ENCODE data around the gene FGF16. TPM values are rescaled to one million over a fixed set of nuclear protein-coding genes. Genes with fewer than 3 reads are reported as not detected.

The FGF16 gene
- total and polyA plus RNA-seq, 2 of the 8 experiments (the other 6 are each of a cell fraction or from before 2014, with no cell fraction given): 0.50 to 1.4 TPM

- no peak overlapping the region; the same call in 1 of the 2 replicates for H2BK5ac ChIP-seq (ENCODE audit: low read depth, low read length)
- no peak overlapping the region for H3K4ac ChIP-seq (replicated peaks; ENCODE audit: insufficient read length, low read depth, low read length)
- ChIA-PET POLR2A (ENCODE audit: partially characterized antibody) (no interaction called here), CTCF (ENCODE audit: partially characterized antibody) (interaction anchor here (0.7 to 1.1 kb wide), 2 partner anchors 35 to 43 kb away, joined by 3 read pairs; no protein-coding TSS in a partner anchor)
- no peak overlapping the region for H4K5ac ChIP-seq (ENCODE audit: insufficient read length, low read depth, low read length)
- WGBS, 2 experiments (ENCODE audit: extremely low coverage in 1 of 2, insufficient coverage in 1 of 2, insufficient read length in 1 of 2, insufficient replicate concordance in 2 of 2, low coverage in 1 of 2, low lambda C conversion rate in 2 of 2, missing lambda C conversion rate in 1 of 2): 82% methylated on average over 12 of the region's 20 CpGs; no CpG with 5 or more reads in 1 of the 2 experiments
- no peaks in the 10 kb centered on the region for H3K36me3 ChIP-seq (ENCODE audit: control insufficient read depth in 2 of 4, insufficient read depth in 4 of 4, low read length in 3 of 4)
- no peaks in the 10 kb centered on the region for H4K20me1 ChIP-seq (replicated peaks in 1 of 2; ENCODE audit: control insufficient read depth in 1 of 2, insufficient read depth in 2 of 2, low read length in 2 of 2)
- H4K91ac ChIP-seq (replicated peaks; ENCODE audit: insufficient read length, low read length): no peak overlapping the region
- no peak overlapping the region for H2BK15ac ChIP-seq (ENCODE audit: low read length)
- H2AFZ ChIP-seq (ENCODE audit: low read length): no peak overlapping the region
- peaks cover 0 to 7% (median 0%) of the 10 kb centered on the region in 4 experiments; a peak in 2 of 7 replicates for H3K4me1 ChIP-seq (replicated peaks in 1 of 4; ENCODE audit: control insufficient read depth in 3 of 4, insufficient read depth in 4 of 4, low read length in 3 of 4)
- H2AK5ac ChIP-seq (ENCODE audit: low read depth, low read length): no peak overlapping the region
- TF ChIP-seq ASH2L (IDR thresholded peaks at IDR 0.05; ENCODE audit: low read length) (peak; percentile 34), POU5F1 (IDR thresholded peaks at IDR 0.05; ENCODE audit: low read depth, low read length) (no peak), RAD21 (IDR thresholded peaks at IDR 0.05 in 1 of 2, conservative IDR thresholded peaks at IDR 0.05 in 1 of 2; ENCODE audit: low read depth in 2 of 2, low read length in 2 of 2) (no peak), TCF12 (IDR thresholded peaks at IDR 0.05; ENCODE audit: low read depth, low read length) (0 out of 2 replicates have a peak, but pooled peaks have one; percentile 13)
- H2BK120ac ChIP-seq (replicated peaks; ENCODE audit: low read depth, low read length): no peak overlapping the region
- DNase-seq (ENCODE audit: low read depth in 1 of 2, low spot score in 2 of 2) (peak; percentile 47 to 59), FAIRE-seq (no peak)
- no peak overlapping the region for H2BK12ac ChIP-seq (ENCODE audit: low read depth, low read length)
- peak overlapping the region; percentile 33 to 45; a peak in 3 of 4 replicates for H3K4me2 ChIP-seq (ENCODE audit: insufficient read depth in 1 of 2, low read depth in 2 of 2, low read length in 2 of 2)
- peak overlapping the region; percentile 47; the same call in 1 of the 2 replicates for H3K27ac ChIP-seq (ENCODE audit: low read depth, low read length)
- H3K9me3 ChIP-seq (ENCODE audit: insufficient read depth in 2 of 2, low read depth in 1 of 2, low read length in 1 of 2): no peaks in the 10 kb centered on the region
- H3K79me2 ChIP-seq (ENCODE audit: control insufficient read depth in 1 of 2, insufficient read depth in 2 of 2, low read length in 2 of 2): no peaks in the 10 kb centered on the region
- H3K4me3 ChIP-seq (ENCODE audit: extremely low read depth in 1 of 4, insufficient read depth in 2 of 4, low read depth in 3 of 4, low read length in 4 of 4): no peak overlapping the region; a peak in 1 of 8 replicates
- no peak overlapping the region for H2BK20ac ChIP-seq (ENCODE audit: low read length)
- no peak overlapping the region for H3K23ac ChIP-seq (ENCODE audit: insufficient read length)
- no peak overlapping the region for H3K14ac ChIP-seq (ENCODE audit: insufficient read length)
- no peak overlapping the region for H3K18ac ChIP-seq (ENCODE audit: extremely low read depth, low read length)
- no peak overlapping the region for H3K9ac ChIP-seq (replicated peaks in 1 of 4; ENCODE audit: extremely low read depth in 1 of 4, low read depth in 3 of 4, low read length in 3 of 4)
- no peaks in the 10 kb centered on the region for H3K79me1 ChIP-seq (ENCODE audit: low read depth, low read length)
- H3K23me2 ChIP-seq (ENCODE audit: low read depth, low read length): no peaks in the 10 kb centered on the region
- H3K56ac ChIP-seq (replicated peaks; ENCODE audit: insufficient read length, low read depth, low read length): no peak overlapping the region
- H3K27me3 ChIP-seq (replicated peaks in 1 of 4; ENCODE audit: control insufficient read depth in 3 of 4, extremely low read depth in 1 of 4, insufficient read depth in 3 of 4, low read length in 3 of 4): no peaks in the 10 kb centered on the region
- peak overlapping the region; percentile 51; the same call in 1 of the 2 replicates for H4K8ac ChIP-seq (ENCODE audit: extremely low read depth, insufficient read depth, low read length)
Observed at GRCh38 chrX:77493677-77494553, 46.7 kb downstream of the FGF16 start.
